Cerebellar nuclear complex (tissue), 1 donor: Measurements from ENCODE around the gene TNFRSF17.
"Not testable (repeated sequence)": the region's sequence is repeated elsewhere in the genome, so short reads cannot be mapped to it uniquely, and the experiment has no call there.

Source experiments
- DNase-seq, 2 experiments: peaks; one replicate each; lab custom pipeline; 2025; lab: John Stamatoyannopoulos, UW

TNFRSF17 gene

GRCh38 chr16:11964761-11965551, at the start of gene TNFRSF17:
TNFRSF17 (plus strand) TSS chr16:11965210; CDS start chr16:11965325, 115 bp downstream.
- no peak for DNase-seq

- peak; percentile 71 to 94 for DNase-seq
These were observed 49.1 kb upstream of the TNFRSF17 start, which contains the start of gene GSPT1 for GRCh38 chr16:11915644-11916523. GSPT1 (minus strand) TSS chr16:11915956; CDS start chr16:11915720, 236 bp downstream.

DNA sequence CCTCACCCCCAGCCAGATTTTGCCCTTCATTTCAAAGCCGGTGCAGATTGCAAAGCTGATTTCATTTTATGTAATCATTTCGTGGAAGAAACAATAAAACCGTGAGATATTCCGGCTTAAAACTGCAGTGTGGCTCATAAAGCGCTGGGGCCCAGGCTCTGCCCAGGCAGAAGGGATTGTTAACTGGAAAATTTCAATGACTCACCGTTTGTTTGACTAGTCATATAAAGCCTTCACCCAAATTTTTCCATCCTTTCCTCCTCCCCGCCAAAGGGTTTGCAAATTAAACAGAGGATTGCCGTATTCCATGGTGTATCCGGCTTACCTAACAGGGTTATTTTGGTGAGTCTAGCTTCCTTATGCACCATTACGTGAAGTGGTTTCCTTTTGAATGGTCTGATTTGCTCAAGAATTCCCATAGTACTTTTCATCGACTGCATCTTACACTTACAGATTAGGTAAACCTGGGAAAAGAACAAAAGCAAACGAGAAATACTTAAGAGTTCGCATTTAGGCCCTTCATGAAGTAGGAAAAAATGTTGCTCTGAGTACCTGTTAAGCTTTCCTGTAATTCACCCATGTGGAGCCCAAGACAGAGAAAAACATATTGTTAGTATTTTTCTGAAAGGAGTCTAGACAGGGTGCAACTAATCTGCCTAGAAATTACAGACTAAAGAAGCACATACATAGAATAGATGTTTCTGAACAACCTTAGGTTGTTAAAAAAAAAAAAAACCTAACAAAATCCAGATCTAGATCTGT, 48.3 kb upstream of the TNFRSF17 start:
- DNase-seq = no peak

DNA sequence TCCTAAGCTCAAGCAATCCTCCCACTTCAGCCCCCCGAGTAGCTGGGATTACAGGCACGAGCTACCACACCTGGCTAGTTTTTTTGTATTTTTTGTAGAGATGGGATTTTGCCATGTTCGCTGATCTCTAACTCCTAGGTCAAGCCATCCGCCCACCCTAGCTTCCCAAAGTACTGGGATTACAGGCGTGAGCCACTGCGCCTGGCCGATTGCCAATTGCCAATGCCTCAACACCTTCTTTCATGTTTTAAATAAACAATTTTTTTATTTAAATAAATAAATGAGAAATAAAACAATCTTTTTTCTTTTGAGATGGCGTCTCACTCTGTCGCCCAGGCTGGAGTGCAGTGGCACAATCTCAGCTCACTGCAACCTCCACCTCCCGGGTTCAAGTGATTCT, 41.0 kb upstream of the TNFRSF17 start:
- DNase-seq = not testable (repeated sequence)

DNA sequence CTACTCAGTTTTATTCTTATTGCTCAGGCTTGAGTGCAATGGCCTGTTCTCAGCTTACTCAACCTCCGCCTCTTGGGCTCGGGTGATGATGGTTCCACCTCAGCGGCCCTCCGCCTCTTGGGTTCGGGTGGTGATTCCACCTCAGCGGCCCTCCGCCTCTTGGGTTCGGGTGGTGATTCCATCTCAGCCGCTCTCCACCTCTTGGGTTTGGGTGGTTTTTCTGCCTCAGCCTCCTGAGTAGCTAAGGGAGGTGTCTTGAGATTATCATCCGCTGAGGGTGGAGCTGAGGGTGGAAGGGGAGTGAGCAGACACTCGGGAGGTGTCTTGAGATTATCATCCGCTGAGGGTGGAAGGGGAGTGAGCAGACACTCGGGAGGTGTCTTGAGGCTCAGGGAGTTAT, 37.7 kb upstream of the TNFRSF17 start:
- not testable (repeated sequence) for DNase-seq

DNA sequence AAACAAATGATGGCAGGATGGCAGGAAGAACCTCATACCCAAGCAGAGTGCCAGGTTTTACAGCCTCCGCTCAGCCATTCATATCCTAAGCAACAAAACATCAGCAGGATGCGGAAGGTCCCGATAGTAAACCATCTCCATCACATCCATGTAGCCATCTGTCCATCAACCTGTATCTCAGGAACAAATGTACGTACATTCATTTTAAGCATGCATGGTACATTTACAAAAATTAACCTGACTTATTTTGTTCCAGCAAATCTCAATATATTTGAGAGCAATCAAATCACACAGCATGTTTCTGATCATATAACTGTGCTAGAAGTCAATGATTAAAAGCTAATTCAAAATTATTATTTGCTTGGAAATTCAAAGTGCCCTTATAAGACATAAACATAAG, 23.1 kb upstream of the TNFRSF17 start, which contains the start of gene NPIPB2:
TSS of gene NPIPB2 (minus strand) at position 101 of the 400 bp plus-strand sequence. CDS start at position 101, 0 bp downstream.
- not testable (repeated sequence) for DNase-seq

- no peak for DNase-seq
These were observed 18.6 kb upstream of the TNFRSF17 start for GRCh38 chr16:11946433-11946832.

DNA sequence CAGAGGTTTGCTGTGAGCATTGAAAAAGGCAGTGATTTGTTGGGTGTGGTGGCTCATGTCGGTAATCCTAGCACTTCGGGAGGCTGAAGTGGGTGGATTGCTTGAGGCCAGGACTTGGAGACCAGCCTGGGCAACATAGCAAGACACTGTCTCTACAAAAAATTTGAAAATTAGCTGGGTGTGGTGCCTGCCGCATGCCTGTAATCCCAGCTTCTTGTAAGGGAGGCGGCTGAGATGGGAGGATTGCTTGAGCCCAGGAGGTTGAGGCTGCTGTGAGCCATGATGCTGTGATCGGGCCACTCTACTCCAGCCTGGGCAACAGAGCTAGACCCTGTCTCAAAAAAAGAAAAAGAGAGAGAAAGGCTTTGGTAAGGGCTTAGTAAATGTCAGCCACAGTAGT, 16.2 kb upstream of the TNFRSF17 start:
- no peak for DNase-seq

- DNase-seq = no peak
These were observed 15.5 kb upstream of the TNFRSF17 start for GRCh38 chr16:11949527-11949926.

- DNase-seq = no peak
These were observed 14.6 kb upstream of the TNFRSF17 start for GRCh38 chr16:11950388-11950787.

- not testable (repeated sequence) for DNase-seq
These were observed 11.4 kb upstream of the TNFRSF17 start for GRCh38 chr16:11953576-11953975.

DNA sequence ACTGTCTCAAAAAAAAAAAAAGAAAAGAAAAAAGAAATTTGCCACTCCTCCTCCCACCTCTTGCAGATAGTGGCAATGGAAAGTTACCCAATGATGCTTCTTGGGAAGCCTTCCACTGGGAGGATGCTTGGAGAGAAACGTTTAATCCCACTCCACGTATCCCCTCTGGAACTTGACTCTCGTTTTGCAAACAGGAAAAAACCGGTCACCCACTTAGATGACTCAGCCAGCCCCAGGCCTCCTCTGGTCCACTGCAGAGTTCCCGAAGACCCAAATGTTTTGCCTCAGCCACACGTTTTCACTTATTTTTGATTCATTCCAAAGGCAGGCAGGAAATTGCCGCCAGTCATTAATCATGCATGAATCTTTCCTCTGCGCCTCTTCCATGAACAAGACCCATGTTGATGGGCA, 9.3 kb upstream of the TNFRSF17 start:
- DNase-seq = no peak

DNA sequence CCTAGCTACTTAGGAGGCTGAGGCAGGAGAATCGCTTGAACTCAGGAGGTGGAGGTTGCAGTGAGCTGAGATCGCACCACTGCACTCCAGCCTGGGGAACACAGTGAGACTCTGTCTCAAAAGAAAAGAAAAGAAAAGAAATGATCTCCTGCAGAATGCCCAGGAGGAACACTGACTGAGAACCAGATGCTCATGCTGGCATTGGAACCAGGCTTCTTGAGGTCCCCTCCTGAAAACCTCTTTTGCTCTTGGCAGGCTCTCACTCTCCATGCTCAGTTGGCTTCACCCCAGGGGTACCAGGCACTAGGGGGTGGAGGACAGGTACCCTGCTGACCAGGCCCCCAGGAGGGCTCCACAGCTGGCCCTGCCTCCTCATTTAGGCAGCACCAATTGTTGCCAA, 8.5 kb upstream of the TNFRSF17 start:
- DNase-seq = no peak

DNA sequence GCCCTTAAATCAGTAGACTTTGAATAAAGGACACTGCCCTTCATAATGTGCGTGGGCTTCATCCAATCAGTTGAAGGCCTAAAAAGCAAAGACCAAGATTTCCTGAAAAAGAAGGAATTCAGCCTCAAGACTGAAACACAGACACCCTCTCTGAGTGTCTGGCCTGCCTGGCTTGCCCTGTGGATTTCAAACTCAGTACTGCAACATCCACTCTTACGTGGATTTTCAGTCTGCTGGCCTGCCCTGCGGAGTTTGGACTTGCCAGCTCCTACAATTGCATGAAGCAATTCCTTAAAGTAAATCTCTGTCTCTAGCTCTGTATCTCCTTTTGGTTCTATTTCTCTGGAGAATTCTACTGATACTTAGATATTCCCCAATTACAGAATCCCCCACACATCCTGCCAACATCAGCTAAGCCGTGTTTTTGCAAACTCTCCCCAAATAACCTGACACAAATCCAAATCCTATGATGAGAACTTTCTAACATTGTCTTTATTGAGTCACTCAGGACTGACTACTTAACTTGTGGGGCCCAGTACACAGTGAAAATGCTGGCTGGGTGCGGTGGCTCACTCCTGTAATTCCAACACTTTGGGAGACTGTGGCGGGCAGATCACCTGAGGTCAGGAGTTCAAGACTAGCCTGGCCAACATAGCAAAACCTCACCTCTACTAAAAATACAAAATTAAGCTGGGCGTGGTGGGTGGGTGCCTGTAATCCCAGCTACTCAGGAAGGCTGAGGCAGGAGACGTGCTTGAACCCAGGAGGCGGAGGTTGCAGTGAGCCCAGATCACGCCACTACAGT, 7.2 kb upstream of the TNFRSF17 start:
- DNase-seq = no peak

GRCh38 chr16:11962457-11962856, 2.6 kb upstream of the TNFRSF17 start:
- DNase-seq = not testable (repeated sequence)

DNA sequence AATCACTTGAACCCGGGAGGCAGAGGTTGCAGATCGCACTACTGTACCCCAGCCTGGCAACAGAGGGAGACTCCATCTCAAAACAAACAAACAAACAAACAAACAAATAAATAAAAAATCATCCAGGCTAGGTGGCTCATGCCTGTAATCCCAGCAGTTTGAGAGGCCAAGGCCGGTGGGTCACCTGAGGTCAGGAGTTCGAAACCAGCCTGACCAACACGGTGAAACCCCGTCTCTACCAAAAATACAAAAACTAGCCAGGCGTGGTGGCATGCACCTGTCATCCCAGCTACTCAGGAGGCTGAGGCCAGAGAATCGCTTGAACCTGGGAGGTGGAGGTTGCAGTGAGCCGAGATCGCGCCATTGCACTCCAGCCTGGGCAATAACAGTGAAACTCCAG, 2.0 kb upstream of the TNFRSF17 start:
- not testable (repeated sequence) for DNase-seq

GRCh38 chr16:11963706-11964105, 1.3 kb upstream of the TNFRSF17 start:
- no peak for DNase-seq

DNA sequence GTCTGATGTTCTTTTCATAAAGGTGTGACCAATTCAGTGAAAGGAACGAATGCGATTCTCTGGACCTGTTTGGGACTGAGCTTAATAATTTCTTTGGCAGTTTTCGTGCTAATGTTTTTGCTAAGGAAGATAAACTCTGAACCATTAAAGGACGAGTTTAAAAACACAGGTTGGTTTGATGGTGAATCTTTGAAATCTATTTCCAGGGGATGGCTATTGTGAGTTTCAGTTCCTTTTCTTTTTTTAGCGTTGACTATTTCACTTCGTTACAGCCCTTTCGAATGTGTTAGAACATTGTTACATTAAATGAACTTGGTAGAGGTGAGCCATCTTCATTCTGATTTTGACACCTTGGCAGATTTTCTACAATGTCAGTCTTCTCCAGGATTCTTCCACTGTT, 1.2 kb downstream of the TNFRSF17 start:
- no peak for DNase-seq

- DNase-seq = no peak
These were observed 2.3 kb downstream of the TNFRSF17 start for GRCh38 chr16:11967195-11967911.

DNA sequence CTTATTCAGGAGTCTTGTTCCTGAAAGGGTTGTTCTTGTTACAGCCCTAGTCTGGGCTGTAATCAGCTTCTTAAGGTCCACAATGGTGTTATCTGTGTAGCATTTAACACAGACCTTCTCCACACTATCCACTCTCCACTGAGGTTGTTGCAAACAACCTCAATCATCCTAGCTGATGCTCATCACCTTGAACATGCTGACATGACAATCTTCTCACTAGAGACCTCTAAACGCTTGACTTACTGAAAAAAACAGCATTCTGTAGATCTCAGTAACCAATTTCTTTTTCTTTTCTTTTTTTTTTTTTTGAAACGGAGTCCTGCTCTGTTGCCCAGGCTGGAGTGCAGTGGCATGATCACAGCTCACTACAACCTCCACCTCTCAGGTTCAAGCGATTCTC, 3.6 kb downstream of the TNFRSF17 start:
- no peak for DNase-seq
